Measurements from ENCODE around the gene TFE3. TPM values are rescaled to one million over a fixed set of nuclear protein-coding genes. Genes with fewer than 3 reads are reported as not detected.
"Not testable (repeated sequence)": the region's sequence is repeated elsewhere in the genome, so short reads cannot be mapped to it uniquely, and the experiment has no call there.

TFE3 gene
- total RNA-seq, 3 donors from 2014 or later: 22.8 to 28.8 (median 23.4) TPM

DNA sequence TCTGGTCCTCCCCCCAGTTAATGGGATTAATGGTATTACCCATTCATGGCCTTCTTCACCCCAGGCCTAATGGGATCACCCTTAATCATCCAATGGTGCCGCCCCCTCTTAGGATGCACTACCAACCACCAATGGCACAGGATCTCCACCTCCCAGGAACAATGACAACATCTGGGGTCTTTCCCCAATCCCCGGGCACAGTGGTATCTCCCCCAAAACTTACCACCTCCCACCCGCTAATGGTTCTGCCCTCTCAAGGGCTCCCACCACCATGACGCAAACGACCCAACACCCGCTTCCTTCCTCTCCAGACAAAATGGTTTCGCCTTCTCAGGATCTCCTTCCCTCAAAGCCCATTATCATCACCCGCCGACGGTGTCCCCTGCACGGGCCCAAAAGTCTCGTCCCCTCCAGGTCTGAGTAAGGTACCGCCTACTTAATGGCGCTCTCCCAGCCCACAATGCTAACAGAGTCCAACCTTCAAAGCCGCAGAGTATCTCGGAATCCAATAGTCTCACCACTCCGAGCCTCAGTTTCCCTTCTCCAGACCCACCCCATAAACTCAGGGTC, 41.6 kb downstream of the TFE3 start:
- H3K27me3 Mint-ChIP-seq (ENCODE audit: low read depth): no peaks in the 10 kb centered on the region
- DNase-seq (peak; percentile 34), ATAC-seq (peak; percentile 53 to 70)
- H3K4me1 Mint-ChIP-seq (ENCODE audit: low read depth): peaks cover 33% of the 10 kb centered on the region
- peaks cover 20% of the 10 kb centered on the region for H3K36me3 Mint-ChIP-seq (ENCODE audit: insufficient read depth)
- H3K4me3 Mint-ChIP-seq: peak overlapping the region; percentile 99
- H3K9me3 Mint-ChIP-seq: no peaks in the 10 kb centered on the region

- Mint-ChIP-seq H3K9me3 (no peaks in the 10 kb centered on the region), H3K36me3 (ENCODE audit: insufficient read depth) (peaks cover 21% of the 10 kb centered on the region), H3K4me3 (peak overlapping the region; percentile 50), H3K4me1 (ENCODE audit: low read depth) (peaks cover 33% of the 10 kb centered on the region), H3K27me3 (ENCODE audit: low read depth) (no peaks in the 10 kb centered on the region)
- DNase-seq: no peak
- no peak for ATAC-seq
Measured at GRCh38 chrX:49000636-49001035, 42.5 kb downstream of the TFE3 start.

DNA sequence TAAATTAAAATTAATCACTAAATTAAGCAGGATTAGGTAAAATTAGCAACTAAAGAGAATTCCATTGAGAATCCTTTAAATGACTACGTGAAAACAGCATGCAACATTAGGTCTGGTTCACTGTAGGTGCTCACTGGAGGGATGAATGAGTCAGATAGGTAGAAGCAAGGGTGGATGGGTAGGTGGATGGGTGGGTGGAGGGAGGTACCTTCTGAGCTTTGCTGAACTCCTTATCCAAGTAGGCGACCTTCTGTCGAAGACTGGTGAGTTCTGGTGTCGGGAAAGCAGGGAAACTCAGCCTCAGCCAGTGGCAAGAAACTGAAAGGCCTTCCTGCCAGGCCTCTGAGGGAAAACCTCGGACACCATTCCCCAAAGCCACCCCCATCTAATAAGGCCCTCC, 44.1 kb downstream of the TFE3 start:
- Mint-ChIP-seq H3K36me3 (ENCODE audit: insufficient read depth) (peaks cover 21% of the 10 kb centered on the region), H3K9me3 (no peaks in the 10 kb centered on the region), H3K4me3 (no peak overlapping the region), H3K4me1 (ENCODE audit: low read depth) (peaks cover 35% of the 10 kb centered on the region), H3K27me3 (ENCODE audit: low read depth) (no peaks in the 10 kb centered on the region)
- no peak for DNase-seq
- ATAC-seq: no peak

DNA sequence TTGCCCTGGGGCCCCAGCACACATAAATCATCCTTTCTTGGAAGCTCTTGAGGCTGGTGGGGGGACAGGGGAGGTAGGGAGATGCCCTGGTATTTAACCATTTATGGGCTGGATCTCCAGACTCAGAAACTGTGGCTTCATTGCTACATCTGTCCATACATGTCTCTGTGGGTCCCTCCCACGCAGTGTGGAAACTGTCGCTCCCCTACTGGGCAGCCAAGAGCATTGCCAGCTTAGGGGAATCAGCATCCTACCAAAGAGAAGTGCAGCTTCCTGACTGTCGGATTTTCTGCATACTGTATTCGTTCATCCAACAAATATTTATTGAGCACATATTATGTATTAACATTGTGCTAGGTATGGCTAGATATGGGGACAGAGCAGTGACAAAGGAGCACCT, 44.8 kb downstream of the TFE3 start:
- Mint-ChIP-seq H3K9me3 (no peaks in the 10 kb centered on the region), H3K4me3 (no peak overlapping the region), H3K27me3 (ENCODE audit: low read depth) (no peaks in the 10 kb centered on the region), H3K4me1 (ENCODE audit: low read depth) (peaks cover 35% of the 10 kb centered on the region), H3K36me3 (ENCODE audit: insufficient read depth) (peaks cover 21% of the 10 kb centered on the region)
- ATAC-seq: no peak
- no peak for DNase-seq

DNA sequence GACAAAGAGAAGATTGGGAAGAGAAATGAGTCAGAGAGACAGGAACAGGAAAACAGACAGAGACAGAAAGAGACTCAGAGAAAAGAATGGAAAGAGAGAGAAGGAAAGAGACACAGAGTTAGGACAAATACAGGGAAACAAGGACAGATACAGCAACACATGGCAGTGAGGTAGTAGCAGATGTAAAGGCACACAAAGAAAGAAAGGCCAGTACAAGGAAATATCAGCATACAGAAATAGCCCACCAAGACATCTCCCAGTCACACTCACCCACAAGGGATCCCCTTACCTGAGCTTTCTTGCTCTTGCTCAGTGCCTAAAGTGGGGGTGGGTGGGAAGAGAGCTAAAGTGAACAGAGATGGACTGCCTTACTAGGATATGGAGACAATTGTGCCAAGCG, 45.3 kb downstream of the TFE3 start:
- H3K9me3 Mint-ChIP-seq: no peaks in the 10 kb centered on the region
- H3K4me3 Mint-ChIP-seq: no peak overlapping the region
- peaks cover 35% of the 10 kb centered on the region for H3K4me1 Mint-ChIP-seq (ENCODE audit: low read depth)
- peaks cover 21% of the 10 kb centered on the region for H3K36me3 Mint-ChIP-seq (ENCODE audit: insufficient read depth)
- DNase-seq: no peak
- ATAC-seq: no peak
- H3K27me3 Mint-ChIP-seq (ENCODE audit: low read depth): no peaks in the 10 kb centered on the region

DNA sequence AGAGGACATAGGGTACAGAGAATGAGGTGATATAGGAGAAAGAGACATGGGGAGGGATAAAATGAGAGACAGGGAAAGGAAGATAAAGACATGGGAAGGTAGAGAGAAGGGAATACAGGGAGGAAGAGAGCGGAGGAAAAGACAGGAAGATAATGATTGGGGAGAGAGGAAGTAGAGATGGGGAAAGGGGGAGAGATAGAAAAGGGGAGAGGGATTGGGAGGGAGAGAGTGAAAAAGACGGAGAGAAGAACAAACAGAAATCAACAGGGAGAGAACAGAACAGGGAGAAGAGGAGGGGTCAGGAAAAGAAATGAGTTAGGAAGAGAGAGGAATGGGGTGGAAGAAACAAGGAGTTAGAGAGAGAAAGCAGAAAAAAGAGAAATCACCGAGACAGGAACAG, 45.7 kb downstream of the TFE3 start:
- no peak overlapping the region for H3K4me3 Mint-ChIP-seq
- DNase-seq: no peak
- no peaks in the 10 kb centered on the region for H3K9me3 Mint-ChIP-seq
- ATAC-seq: no peak
- peaks cover 21% of the 10 kb centered on the region for H3K36me3 Mint-ChIP-seq (ENCODE audit: insufficient read depth)
- H3K4me1 Mint-ChIP-seq (ENCODE audit: low read depth): peaks cover 35% of the 10 kb centered on the region
- no peaks in the 10 kb centered on the region for H3K27me3 Mint-ChIP-seq (ENCODE audit: low read depth)

DNA sequence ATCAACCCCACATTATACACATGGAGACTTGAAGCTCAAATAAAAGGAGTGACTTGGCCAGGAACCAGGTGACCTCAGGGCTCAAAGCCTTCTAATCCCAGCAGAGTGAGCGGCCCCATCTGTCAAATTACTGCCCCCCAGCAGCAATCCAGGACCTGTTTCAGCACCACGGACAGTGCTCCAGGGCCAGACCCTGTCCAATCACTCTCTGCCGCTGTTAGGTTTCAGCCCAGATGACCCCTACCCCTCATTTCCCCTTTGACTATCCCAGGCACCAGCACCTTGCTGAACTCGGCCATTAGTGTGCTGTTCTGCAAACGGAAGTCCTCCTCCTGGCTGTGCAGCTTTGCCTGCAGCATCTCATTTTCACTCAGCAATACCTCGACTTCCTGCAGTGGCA, 46.2 kb downstream of the TFE3 start:
- H3K27me3 Mint-ChIP-seq (ENCODE audit: low read depth): no peaks in the 10 kb centered on the region
- peaks cover 35% of the 10 kb centered on the region for H3K4me1 Mint-ChIP-seq (ENCODE audit: low read depth)
- H3K9me3 Mint-ChIP-seq: no peaks in the 10 kb centered on the region
- H3K4me3 Mint-ChIP-seq: no peak overlapping the region
- DNase-seq: no peak
- peaks cover 21% of the 10 kb centered on the region for H3K36me3 Mint-ChIP-seq (ENCODE audit: insufficient read depth)
- ATAC-seq: no peak

- Mint-ChIP-seq H3K27me3 (ENCODE audit: low read depth) (no peaks in the 10 kb centered on the region), H3K9me3 (no peaks in the 10 kb centered on the region), H3K36me3 (ENCODE audit: insufficient read depth) (peaks cover 16% of the 10 kb centered on the region), H3K4me1 (ENCODE audit: low read depth) (peaks cover 2% of the 10 kb centered on the region), H3K4me3 (no peak overlapping the region)
- DNase-seq (no peak), ATAC-seq (no peak)
Measured at GRCh38 chrX:48992341-48992740, 50.8 kb downstream of the TFE3 start.

DNA sequence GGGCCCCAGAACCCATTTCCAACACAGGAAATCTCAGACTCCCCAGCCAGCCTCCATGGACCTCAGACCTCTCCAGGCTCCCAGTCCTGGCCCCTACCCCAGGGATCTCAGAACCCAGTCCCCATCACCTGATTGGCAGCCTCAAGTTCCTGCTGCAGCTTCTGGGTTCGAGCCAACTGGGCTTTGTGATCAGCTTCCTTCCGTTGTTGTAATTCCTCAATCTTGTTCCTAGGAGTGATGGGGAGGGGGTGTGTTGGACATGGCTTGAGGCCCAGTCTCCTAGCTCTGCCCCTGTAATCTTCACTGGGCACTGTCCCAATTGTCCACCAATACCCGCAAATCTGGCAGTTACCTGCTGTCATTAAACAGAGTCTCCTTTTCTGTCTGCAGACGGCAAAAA, 53.7 kb downstream of the TFE3 start:
- Mint-ChIP-seq H3K27me3 (ENCODE audit: low read depth) (no peaks in the 10 kb centered on the region), H3K9me3 (no peaks in the 10 kb centered on the region), H3K4me1 (ENCODE audit: low read depth) (no peaks in the 10 kb centered on the region), H3K4me3 (no peak overlapping the region), H3K36me3 (ENCODE audit: insufficient read depth) (peaks cover 16% of the 10 kb centered on the region)
- DNase-seq (no peak), ATAC-seq (no peak)

GRCh38 chrX:48983896-48984295, 59.3 kb downstream of the TFE3 start:
- Mint-ChIP-seq H3K27me3 (ENCODE audit: low read depth) (no peaks in the 10 kb centered on the region), H3K36me3 (ENCODE audit: insufficient read depth) (peaks cover 28% of the 10 kb centered on the region), H3K4me3 (no peak overlapping the region), H3K4me1 (ENCODE audit: low read depth) (no peaks in the 10 kb centered on the region), H3K9me3 (no peaks in the 10 kb centered on the region)
- DNase-seq: no peak
- ATAC-seq: no peak

GRCh38 chrX:48983081-48983480, 60.1 kb downstream of the TFE3 start:
- Mint-ChIP-seq H3K4me3 (no peak overlapping the region), H3K9me3 (no peaks in the 10 kb centered on the region), H3K27me3 (ENCODE audit: low read depth) (no peaks in the 10 kb centered on the region), H3K4me1 (ENCODE audit: low read depth) (no peaks in the 10 kb centered on the region), H3K36me3 (ENCODE audit: insufficient read depth) (peaks cover 27% of the 10 kb centered on the region)
- DNase-seq (no peak), ATAC-seq (no peak)

GRCh38 chrX:48981178-48981577, 62.0 kb downstream of the TFE3 start:
- ATAC-seq: no peak
- Mint-ChIP-seq H3K36me3 (ENCODE audit: insufficient read depth) (peaks cover 30% of the 10 kb centered on the region), H3K4me3 (no peak overlapping the region), H3K27me3 (ENCODE audit: low read depth) (no peaks in the 10 kb centered on the region), H3K9me3 (no peaks in the 10 kb centered on the region), H3K4me1 (ENCODE audit: low read depth) (no peaks in the 10 kb centered on the region)
- DNase-seq: no peak

DNA sequence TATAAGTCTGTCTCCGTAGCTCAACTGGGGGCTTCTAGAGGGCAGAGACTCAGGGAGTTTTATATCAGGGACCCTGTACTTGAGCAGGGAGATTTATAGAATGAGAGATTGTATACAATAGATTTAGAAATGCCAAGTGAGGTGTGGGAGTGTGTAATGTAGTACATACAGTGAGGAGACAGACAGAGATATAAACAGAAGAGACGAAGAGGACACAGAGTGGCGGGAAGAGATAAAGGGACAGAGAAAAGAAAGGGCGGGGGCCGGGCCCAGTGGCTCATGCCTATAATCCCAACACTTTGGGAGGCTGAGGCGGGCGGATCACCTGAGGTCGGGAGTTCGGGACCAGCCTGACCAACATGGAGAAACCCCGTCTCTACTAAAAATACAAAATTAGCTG, 62.8 kb downstream of the TFE3 start:
- not testable (repeated sequence) for DNase-seq; H3K4me3 Mint-ChIP-seq; ATAC-seq; H3K9me3 Mint-ChIP-seq; H3K27me3 Mint-ChIP-seq (ENCODE audit: low read depth); H3K4me1 Mint-ChIP-seq (ENCODE audit: low read depth)
- H3K36me3 Mint-ChIP-seq (ENCODE audit: insufficient read depth): peaks cover 29% of the 10 kb centered on the region
